Measurements from ENCODE around the gene CDHR3.

CDHR3 gene

DNA sequence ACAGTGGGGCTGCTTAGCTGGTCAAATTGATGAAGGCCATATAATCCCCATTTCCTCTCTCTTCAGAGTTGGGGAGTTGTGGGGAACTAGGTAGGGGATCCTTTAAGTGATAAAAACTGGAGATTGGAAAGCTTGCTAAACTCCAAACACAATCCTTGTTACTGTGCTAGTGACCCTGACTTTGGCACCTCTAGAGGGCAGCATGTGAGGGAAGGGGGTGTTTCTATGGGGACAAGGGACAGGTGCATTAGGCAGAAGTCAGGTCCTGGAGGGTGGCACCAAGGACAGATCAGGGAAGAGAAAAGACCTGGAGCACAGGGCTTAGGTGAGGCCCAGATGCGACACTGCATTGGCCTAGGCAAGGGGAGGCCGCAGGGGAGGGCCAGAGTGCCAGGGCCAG, 66.9 kb downstream of the CDHR3 start:
- no peak for DNase-seq

DNA sequence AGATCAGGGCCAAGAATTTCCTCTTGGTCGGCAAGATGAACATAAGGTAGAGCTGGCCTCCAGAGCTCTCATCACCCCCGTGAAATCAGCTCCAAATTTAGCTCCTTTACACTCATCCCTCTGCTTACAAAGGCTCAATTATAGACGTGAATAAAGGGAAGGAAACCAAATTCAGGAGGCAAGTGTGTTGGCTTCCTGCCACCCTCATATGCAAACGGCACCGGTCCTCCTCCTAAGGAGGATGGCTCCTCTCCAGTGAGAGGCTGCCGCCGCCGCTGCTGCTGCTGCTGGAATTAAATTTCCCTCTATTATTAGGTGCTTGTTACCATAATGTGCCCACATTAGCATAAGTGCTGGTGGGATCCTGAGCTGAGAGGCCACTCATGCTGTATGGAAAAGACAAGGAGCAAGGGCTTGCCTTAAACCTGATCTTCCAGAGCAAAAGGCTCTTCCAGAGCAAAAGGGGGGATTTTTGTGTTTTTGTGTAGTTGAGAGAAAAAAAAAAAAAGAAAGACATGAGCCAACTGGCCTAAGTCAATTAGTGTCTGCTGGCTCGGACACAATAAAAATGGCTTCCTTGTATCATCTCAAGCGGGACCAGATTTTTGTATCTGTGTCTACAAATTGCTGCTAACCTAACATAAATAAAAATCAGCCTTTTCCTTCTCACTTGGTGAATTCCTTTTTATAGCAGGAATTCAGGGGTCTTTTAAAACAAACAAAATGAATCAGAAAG, 68.4 kb downstream of the CDHR3 start:
- DNase-seq: no peak

- DNase-seq: no peak
Measured at GRCh38 chr7:106032295-106032694, 69.2 kb downstream of the CDHR3 start.

- DNase-seq: no peak
Measured at GRCh38 chr7:106033735-106034134, 70.7 kb downstream of the CDHR3 start.

- DNase-seq: no peak
Measured at GRCh38 chr7:106034383-106034782, 71.3 kb downstream of the CDHR3 start.

GRCh38 chr7:106035568-106035967, 72.5 kb downstream of the CDHR3 start:
- DNase-seq: no peak

GRCh38 chr7:106036004-106036403, 72.9 kb downstream of the CDHR3 start:
- DNase-seq: no peak

- no peak for DNase-seq
Measured at GRCh38 chr7:106037489-106038176, 74.6 kb downstream of the CDHR3 start.

GRCh38 chr7:106038289-106038688, 75.2 kb downstream of the CDHR3 start:
- no peak for DNase-seq

- DNase-seq: no peak
Measured at GRCh38 chr7:106038916-106039315, 75.9 kb downstream of the CDHR3 start.

DNA sequence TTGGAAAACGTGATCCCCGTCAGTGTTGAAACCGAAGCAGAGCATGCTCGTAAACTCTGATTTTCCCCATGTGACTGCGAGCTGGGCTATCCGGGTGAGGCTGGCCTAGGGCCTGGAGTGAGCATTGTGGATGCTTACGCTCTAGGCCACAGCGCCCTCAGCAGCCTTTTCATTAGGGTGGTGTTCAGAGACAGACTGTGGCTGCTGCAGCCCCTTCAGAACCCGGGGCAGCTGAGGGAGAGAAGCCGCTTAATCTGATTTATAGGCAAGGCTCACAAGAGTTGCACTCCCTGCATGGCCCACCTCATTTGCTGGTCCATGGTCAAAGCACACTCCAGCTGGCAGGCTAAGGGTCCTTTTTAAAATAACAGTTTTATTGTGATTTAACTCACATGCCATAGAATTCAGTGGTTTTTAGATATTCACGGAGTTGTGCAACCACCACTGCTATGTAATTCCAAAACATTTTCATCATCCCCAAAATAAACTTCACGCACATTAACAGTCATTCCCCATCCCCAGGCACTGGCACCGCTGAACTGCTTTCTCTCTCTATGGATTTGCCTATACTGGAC, 76.5 kb downstream of the CDHR3 start:
- DNase-seq: no peak

DNA sequence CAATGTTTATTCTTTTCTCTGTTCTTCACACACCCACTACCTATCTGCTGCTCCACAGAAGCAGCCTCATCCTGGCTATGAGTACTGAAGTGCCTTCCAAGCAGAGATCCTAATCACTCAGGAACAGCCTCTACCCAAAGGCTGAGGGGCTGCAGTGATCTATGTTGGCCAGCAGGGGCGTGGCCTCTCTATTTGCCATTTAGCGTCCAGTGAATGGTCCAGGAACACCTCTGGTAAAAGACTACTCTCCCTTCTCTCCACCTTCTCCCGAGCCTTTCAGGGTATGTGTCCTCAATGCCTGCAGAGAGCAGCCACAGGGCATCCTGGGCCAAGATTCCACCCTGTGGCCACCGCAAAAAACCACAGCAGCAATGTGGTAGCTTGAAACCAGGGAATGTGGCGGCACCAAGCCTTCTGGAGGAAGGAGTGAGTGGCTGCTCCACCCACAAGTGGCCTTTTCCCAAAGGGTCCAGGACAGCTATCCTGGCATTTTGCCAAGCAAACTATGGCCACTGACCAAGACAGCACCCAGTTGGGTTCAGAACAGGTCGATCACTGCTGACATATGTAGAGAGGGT, 78.2 kb downstream of the CDHR3 start:
- no peak for DNase-seq

- no peak for DNase-seq
Measured at GRCh38 chr7:106042196-106042611, 79.1 kb downstream of the CDHR3 start.

GRCh38 chr7:106045139-106045538, 82.1 kb downstream of the CDHR3 start:
- no peak for DNase-seq

DNA sequence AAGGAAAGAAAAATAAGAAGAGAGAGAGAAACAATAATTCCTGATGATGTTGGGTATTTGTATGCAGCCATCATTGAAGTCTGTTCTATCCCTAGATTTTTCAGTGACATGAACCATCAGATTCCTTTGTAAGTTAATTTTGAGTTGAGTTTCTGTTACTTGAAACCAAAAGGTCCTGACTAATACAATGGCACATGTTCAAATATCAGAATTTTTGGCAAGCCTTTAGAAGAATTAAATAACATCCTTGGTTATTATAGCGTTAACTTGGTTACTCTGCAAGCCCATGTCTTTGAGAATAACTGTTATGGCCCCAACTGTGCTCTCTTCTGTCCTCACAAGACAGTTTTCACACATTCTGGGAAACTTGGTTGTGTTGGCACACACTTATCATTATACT, 82.5 kb downstream of the CDHR3 start:
- no peak for DNase-seq

GRCh38 chr7:106047184-106047583, 84.1 kb downstream of the CDHR3 start:
- DNase-seq: no peak

- no peak for DNase-seq
Measured at GRCh38 chr7:106047818-106048705, 85.0 kb downstream of the CDHR3 start.

- no peak for DNase-seq
Measured at GRCh38 chr7:106048706-106049020, 85.6 kb downstream of the CDHR3 start.

DNA sequence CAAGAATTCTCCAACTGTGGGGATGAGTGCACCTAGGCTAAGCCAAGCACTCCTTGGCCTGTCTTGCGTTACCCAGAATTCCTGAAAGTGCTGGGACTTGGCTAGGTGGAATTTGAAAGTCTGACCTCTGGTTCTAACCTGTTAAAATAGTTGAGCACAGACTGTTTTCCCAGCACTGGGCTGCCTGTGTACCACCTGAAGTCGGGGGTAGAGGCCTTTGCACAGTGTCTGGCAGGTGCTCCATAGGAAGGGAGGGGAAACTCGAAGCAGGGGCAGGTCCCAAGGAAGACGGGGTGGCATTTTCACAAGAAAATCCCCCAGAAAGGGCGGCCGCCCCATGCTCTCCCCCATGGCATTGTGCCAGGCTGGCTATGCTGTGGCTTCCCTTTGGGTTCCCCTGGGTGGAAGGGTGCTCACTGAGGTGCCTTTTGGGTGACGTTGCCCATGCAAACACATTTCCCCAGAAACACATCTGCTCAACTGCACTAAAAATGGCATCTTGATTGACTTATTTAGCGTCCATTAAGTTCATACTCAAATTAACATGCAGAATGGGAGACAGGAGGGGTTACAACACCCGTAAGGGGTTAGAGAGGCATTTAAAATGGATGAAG, 86.2 kb downstream of the CDHR3 start:
- no peak for DNase-seq

GRCh38 chr7:106050002-106050745, 87.1 kb downstream of the CDHR3 start:
- no peak for DNase-seq

DNA sequence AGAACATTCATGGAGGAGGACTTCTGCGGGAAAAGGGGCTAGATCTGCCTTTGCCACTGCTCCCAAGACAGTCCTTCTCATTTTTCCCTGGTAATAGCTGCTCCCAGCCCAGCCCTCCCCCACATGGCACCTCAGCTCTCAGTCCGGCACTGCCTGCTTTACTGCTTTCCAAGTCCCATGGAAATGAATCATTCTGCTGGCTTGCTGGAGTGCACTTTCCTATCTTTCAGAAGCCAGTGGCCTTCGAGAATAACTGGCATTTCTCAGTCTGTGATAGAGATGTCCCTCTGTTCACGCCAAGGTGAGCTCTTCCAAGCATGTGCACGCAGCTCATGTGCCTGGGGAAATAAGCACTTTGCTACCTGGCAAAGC, 87.7 kb downstream of the CDHR3 start:
- DNase-seq: no peak

DNA sequence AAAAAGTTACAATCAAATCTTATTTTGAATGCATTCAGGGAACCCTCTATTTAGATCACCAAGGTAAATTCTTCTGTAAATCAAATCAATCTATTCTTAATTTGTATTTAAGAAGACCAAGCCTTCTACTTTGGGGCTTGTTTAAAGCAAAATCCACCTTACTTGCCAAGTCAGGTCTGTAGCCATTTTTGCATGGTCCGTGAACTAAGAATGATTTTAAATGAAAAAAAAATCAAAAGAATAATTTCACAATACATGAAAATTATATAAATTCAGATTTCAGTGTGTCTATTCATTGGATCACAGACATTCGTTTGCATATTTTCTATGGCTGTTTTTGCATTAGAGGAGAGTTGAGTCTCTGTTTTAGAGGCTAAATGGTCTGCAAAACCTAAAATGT, 89.6 kb downstream of the CDHR3 start:
- no peak for DNase-seq

All from GF-D8 (cell line).